SK-N-SH (cell line): ENCODE data around the gene SCGB1C2. TPM values are rescaled to one million over a fixed set of nuclear protein-coding genes. Genes with fewer than 3 reads are reported as not detected.

Experiments used
- CTCF ChIA-PET: fragments of 300-600, 350-600 bp; formaldehyde crosslinking; extraction: SDS; loops from one replicate; lab custom pipeline; 2021; lab: Yijun Ruan, JAX
- POLR2A ChIA-PET: fragments of 350-600 bp; sonication (Branson Sonifier 250); formaldehyde crosslinking; extraction: SDS; loops from one replicate; lab custom pipeline; 2020; ENCODE audit warnings: antibody characterized with exemption, inconsistent platforms; lab: Yijun Ruan, JAX
- DNase-seq: peaks from one replicate; pipeline ENCODE4 v3.0.0; 2012
- H2AFZ ChIP-seq: fragments of 200-600 bp; sonication (generic); 2 replicates; pipeline ENCODE4 v1.8.1; 2016; ENCODE audit warnings: antibody characterized with exemption, mild to moderate bottlenecking, low read depth
- H3F3A ChIP-seq: fragments of 200-600 bp; sonication (generic); replicated peaks from 2 replicates; pipeline ENCODE3; 2016; ENCODE audit warnings: antibody characterized with exemption, mild to moderate bottlenecking; ENCODE audit not compliant: insufficient read depth
- H3K27ac ChIP-seq, 2 experiments: fragments of 200-500 bp in 1 of 2; fragments of 200-600 bp in 1 of 2; sonication (Bioruptor generic) in 1 of 2; sonication (generic), shearing (Covaris generic) in 1 of 2; 2 replicates each; pipeline versions ENCODE4 v1.5.1 to v1.6.1; 2014 to 2016; ENCODE audit warnings: low read depth in 2 of 2, inconsistent platforms in 1 of 2, low read length in 1 of 2, mild to moderate bottlenecking in 1 of 2, mixed read lengths in 1 of 2
- H3K27me3 ChIP-seq: fragments of 200-600 bp; sonication (generic), shearing (Covaris generic); 2 replicates; pipeline ENCODE4 v1.6.1; 2016; ENCODE audit warnings: mixed run types; ENCODE audit not compliant: insufficient read depth
- H3K36me3 ChIP-seq, 2 experiments: fragments of 200-500 bp in 1 of 2; fragments of 200-600 bp in 1 of 2; sonication (Bioruptor generic) in 1 of 2; sonication (generic) in 1 of 2; replicated peaks in 1 of 2; 2 replicates each; pipeline versions ENCODE3 to v1.5.1; 2014 to 2016; ENCODE audit warnings: low read length in 1 of 2, mild to moderate bottlenecking in 1 of 2; ENCODE audit not compliant: insufficient read depth in 2 of 2, control insufficient read depth in 1 of 2
- H3K4me1 ChIP-seq, 2 experiments: fragments of 200-500 bp in 1 of 2; fragments of 200-600 bp in 1 of 2; sonication (Bioruptor generic) in 1 of 2; sonication (generic), shearing (Covaris generic) in 1 of 2; 2 replicates each; pipeline versions ENCODE4 v1.5.1 to v1.6.1; 2014 to 2016; ENCODE audit warnings: low read depth in 1 of 2, low read length in 1 of 2, mixed run types in 1 of 2; ENCODE audit not compliant: insufficient read depth in 2 of 2, control insufficient read depth in 1 of 2
- H3K4me2 ChIP-seq: fragments of 200-600 bp; sonication (generic), shearing (Covaris generic); 2 replicates; pipeline ENCODE4 v1.6.1; 2017; ENCODE audit warnings: mixed run types
- H3K4me3 ChIP-seq, 2 experiments: fragments of 200-500 bp in 1 of 2; fragments of 200-600 bp in 1 of 2; sonication (Bioruptor generic) in 1 of 2; sonication (generic), shearing (Covaris generic) in 1 of 2; 2 replicates each; pipeline versions ENCODE4 v1.5.1 to v1.8.1; 2014 to 2016; ENCODE audit warnings: low read depth in 2 of 2, inconsistent platforms in 1 of 2, low read length in 1 of 2, mild to moderate bottlenecking in 1 of 2, mixed read lengths in 1 of 2, moderate library complexity in 1 of 2
- H3K79me2 ChIP-seq: fragments of 200-600 bp; sonication (generic); 2 replicates; pipeline ENCODE4 v1.8.1; 2017; ENCODE audit warnings: mild to moderate bottlenecking; ENCODE audit not compliant: insufficient read depth
- H3K9ac ChIP-seq: fragments of 200-600 bp; sonication (generic); 2 replicates; pipeline ENCODE4 v1.6.1; 2017; ENCODE audit warnings: mixed run types
- H3K9me2 ChIP-seq: fragments of 200-600 bp; sonication (generic); 2 replicates; pipeline ENCODE4 v1.6.1; 2017; ENCODE audit warnings: mixed run types
- H3K9me3 ChIP-seq: fragments of 200-600 bp; sonication (generic); 2 replicates; pipeline ENCODE4 v1.6.1; 2017; ENCODE audit warnings: mixed run types, mild to moderate bottlenecking, moderate library complexity
- H4K20me1 ChIP-seq: fragments of 200-600 bp; sonication (generic); 2 replicates; pipeline ENCODE4 v1.6.1; 2017; ENCODE audit warnings: mild to moderate bottlenecking, mixed run types; ENCODE audit not compliant: insufficient read depth
- ELF1 ChIP-seq: IDR thresholded peaks from 2 replicates; pipeline ENCODE4 v1.4.0; 2012
- EP300 ChIP-seq, 2 experiments: IDR thresholded peaks; 2 replicates each; pipeline versions ENCODE4 v1.4.0 to v1.6.1; 2012; ENCODE audit warnings: borderline replicate concordance in 1 of 2, low read depth in 1 of 2, low read length in 1 of 2
- EZH2phosphoT487 ChIP-seq: fragments of 200-600 bp; sonication (generic); IDR thresholded peaks from 2 replicates; pipeline ENCODE4 v1.6.1; 2017; ENCODE audit warnings: low read depth, mixed run types, mild to moderate bottlenecking, antibody characterized with exemption, moderate library complexity, borderline replicate concordance
- GATA2 ChIP-seq: sonication (generic); formaldehyde crosslinking; IDR thresholded peaks from 2 replicates; pipeline ENCODE4 v1.5.0; 2020; ENCODE audit warnings: mild to moderate bottlenecking, missing genetic modification reagents
- MEF2A ChIP-seq: IDR thresholded peaks from 2 replicates; pipeline ENCODE4 v1.4.0; 2012; ENCODE audit warnings: low read depth, borderline replicate concordance
- NRF1 ChIP-seq: IDR thresholded peaks from 2 replicates; pipeline ENCODE4 v1.6.1; 2012; ENCODE audit warnings: low read depth, mild to moderate bottlenecking, low read length
- RXRA ChIP-seq: IDR thresholded peaks from 2 replicates; pipeline ENCODE4 v1.4.0; 2012; ENCODE audit warnings: low read depth, mild to moderate bottlenecking, borderline replicate concordance
- SIN3A ChIP-seq: IDR thresholded peaks from 2 replicates; pipeline ENCODE4 v1.6.1; 2012; ENCODE audit warnings: low read depth, mild to moderate bottlenecking, low read length, moderate library complexity, borderline replicate concordance
- SMC3 ChIP-seq: IDR thresholded peaks from 2 replicates; pipeline ENCODE4 v1.6.1; 2012; ENCODE audit warnings: low read depth, low read length, improper control_type of control experiment
- TAF1 ChIP-seq: IDR thresholded peaks from 2 replicates; pipeline ENCODE4 v1.6.1; 2012; ENCODE audit warnings: low read depth, mild to moderate bottlenecking, low read length, moderate library complexity, borderline replicate concordance
- TCF12 ChIP-seq: IDR thresholded peaks from 2 replicates; pipeline ENCODE4 v1.4.0; 2012
- TEAD4 ChIP-seq: IDR thresholded peaks from 2 replicates; pipeline ENCODE4 v1.4.0; 2012; ENCODE audit warnings: mild to moderate bottlenecking, borderline replicate concordance; ENCODE audit not compliant: insufficient read depth
- WGBS: methylation state at CpG from one replicate; pipeline ENCODE4 v1.1.6; 2017; ENCODE audit warnings: low lambda C conversion rate; 5-methylcytosine and 5-hydroxymethylcytosine counted together
- polyA plus RNA-seq, 3 experiments: library from polyadenylated mRNA; depleted of rRNA; stranded (reverse); fragments of >200 nt; gene quantifications; 2 replicates each; pipeline ENCODE4 v1.2.3, GENCODE V29; 2012
- TF ChIP-seq, protein P1 (sequence below): IDR thresholded peaks from 2 replicates; pipeline ENCODE4; 2012
- TF ChIP-seq, protein P2 (sequence below): IDR thresholded peaks from 2 replicates; pipeline ENCODE4 v1.4.0; 2012; ENCODE audit warnings: low read depth, borderline replicate concordance
- TF ChIP-seq, protein P3 (sequence below): IDR thresholded peaks from 2 replicates; pipeline ENCODE4 v1.4.0; 2012; ENCODE audit warnings: low read depth, borderline replicate concordance
- TF ChIP-seq, protein P4 (sequence below): fragments of 150-350 bp; IDR thresholded peaks from 2 replicates; pipeline ENCODE4 v1.6.1; 2016; ENCODE audit warnings: mild to moderate bottlenecking, low read depth, low read length
- TF ChIP-seq, protein P5 (sequence below): fragments of 150-350 bp; IDR thresholded peaks from 2 replicates; pipeline ENCODE4 v1.6.1; 2017; ENCODE audit warnings: antibody characterized with exemption, low read length, low read depth, borderline replicate concordance

Gene SCGB1C2
- polyA plus RNA-seq, 1 of the 3 experiments (the other 2 are of a cell fraction), result not detected

DNA sequence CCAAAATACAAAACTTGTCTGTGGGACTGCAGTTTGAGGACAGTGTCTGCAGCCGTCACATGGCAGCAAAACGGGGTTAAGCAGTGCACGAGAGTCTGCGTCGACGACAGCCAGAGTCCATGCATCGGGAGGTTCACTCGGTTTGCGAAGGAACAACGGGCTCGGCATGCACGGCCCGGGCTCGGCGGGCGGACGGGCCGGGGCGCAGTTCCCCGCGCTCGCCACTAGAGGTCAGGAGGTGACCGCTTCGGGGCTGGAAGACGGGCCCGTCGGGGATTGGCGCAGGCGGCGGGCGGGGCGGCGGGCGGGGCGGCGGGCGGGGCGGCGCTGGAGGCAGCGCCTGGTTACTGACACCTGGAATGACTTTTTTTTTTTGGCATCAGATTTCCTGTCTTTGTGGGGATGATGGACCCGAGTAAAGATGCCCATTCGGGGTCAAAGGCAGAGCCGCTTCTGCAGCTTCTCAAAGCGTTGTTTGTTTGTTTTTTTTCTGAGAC is 6.5 kb downstream of the SCGB1C2 start (continued):
- TF ChIP-seq, protein P1, sequence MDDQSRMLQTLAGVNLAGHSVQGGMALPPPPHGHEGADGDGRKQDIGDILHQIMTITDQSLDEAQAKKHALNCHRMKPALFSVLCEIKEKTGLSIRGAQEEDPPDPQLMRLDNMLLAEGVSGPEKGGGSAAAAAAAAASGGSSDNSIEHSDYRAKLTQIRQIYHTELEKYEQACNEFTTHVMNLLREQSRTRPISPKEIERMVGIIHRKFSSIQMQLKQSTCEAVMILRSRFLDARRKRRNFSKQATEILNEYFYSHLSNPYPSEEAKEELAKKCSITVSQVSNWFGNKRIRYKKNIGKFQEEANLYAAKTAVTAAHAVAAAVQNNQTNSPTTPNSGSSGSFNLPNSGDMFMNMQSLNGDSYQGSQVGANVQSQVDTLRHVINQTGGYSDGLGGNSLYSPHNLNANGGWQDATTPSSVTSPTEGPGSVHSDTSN, result no peak
- TF ChIP-seq TCF12 (no peak), TEAD4 (no peak), SIN3A (no peak)
- TF ChIP-seq, protein P2, sequence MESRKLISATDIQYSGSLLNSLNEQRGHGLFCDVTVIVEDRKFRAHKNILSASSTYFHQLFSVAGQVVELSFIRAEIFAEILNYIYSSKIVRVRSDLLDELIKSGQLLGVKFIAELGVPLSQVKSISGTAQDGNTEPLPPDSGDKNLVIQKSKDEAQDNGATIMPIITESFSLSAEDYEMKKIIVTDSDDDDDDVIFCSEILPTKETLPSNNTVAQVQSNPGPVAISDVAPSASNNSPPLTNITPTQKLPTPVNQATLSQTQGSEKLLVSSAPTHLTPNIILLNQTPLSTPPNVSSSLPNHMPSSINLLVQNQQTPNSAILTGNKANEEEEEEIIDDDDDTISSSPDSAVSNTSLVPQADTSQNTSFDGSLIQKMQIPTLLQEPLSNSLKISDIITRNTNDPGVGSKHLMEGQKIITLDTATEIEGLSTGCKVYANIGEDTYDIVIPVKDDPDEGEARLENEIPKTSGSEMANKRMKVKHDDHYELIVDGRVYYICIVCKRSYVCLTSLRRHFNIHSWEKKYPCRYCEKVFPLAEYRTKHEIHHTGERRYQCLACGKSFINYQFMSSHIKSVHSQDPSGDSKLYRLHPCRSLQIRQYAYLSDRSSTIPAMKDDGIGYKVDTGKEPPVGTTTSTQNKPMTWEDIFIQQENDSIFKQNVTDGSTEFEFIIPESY, result no peak
- TF ChIP-seq, all 33 proteins: peak for 6

DNA sequence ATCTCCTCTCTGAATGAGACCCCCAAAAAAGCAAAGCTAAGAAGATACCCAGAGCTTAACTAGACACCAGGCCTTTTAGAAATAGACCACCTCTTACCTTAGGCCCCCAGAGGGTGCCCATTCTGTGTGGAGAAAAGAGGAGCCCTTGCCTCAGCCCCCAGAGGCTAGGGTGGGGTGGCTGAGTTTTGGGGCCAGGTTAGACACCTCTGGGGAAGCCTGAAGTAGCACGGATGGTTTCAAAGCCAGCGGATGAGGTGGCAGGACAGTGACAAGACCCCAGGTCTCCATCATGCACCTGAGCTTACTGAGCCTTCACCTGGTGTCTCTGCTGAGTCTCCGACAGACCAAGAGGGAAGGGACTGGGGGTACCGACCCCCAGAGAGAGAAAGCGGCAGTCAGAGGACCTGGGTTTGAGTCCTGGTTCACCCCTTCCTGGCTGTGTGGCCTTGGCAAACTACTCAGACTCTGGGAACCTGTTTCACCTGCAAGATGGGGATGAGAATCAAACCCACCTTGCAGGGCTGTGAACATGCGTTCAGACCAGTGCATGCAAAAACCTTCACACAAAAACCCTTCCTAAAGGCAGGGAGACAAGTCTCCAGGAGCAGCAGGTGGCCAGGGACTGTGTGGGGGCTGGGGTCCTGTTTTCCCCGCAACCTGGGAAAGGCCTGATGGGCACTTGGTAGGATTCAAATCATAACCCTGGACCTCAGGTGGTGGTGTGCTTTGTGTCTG is 7.7 kb downstream of the SCGB1C2 start:
- Histone ChIP-seq H3K27ac (no peak overlapping the region), H3K4me2 (no peak overlapping the region), H2AFZ (no peak overlapping the region), H3K36me3 (no peaks in the 10 kb centered on the region), H3K9me3 (no peaks in the 10 kb centered on the region), H3K27me3 (no peaks in the 10 kb centered on the region), H3K4me3 (no peak overlapping the region), H3K9ac (no peak overlapping the region), H4K20me1 (no peaks in the 10 kb centered on the region), H3K79me2 (no peaks in the 10 kb centered on the region), H3K9me2 (no peaks in the 10 kb centered on the region), H3F3A (no peaks in the 10 kb centered on the region), H3K4me1 (peaks cover 0 to 2% of the 10 kb centered on the region in 2 experiments; a peak in 1 of 4 replicates)
- CTCF ChIA-PET, result interaction anchor here (0.8 to 2.2 kb wide), 5 partner anchors 154 to 555 kb away, joined by 3 to 12 read pairs (median 6); no protein-coding TSS in a partner anchor
- 76% methylated on average over 5 of the region's 7 CpGs for WGBS
- POLR2A ChIA-PET, result no interaction called here
- no peak for DNase-seq
- no peak for TF ChIP-seq TEAD4
- TF ChIP-seq, protein P1, result no peak
- TF ChIP-seq NRF1, result no peak
- no peak for TF ChIP-seq SIN3A
- TF ChIP-seq SMC3, result no peak
- no peak for TF ChIP-seq EP300 (IDR thresholded peaks at IDR 0.05; ENCODE audit: borderline replicate concordance in 1 of 2, low read depth in 1 of 2, low read length in 1 of 2)
- TF ChIP-seq TAF1, result no peak
- TF ChIP-seq EZH2phosphoT487, result no peak
- TF ChIP-seq, protein P3, sequence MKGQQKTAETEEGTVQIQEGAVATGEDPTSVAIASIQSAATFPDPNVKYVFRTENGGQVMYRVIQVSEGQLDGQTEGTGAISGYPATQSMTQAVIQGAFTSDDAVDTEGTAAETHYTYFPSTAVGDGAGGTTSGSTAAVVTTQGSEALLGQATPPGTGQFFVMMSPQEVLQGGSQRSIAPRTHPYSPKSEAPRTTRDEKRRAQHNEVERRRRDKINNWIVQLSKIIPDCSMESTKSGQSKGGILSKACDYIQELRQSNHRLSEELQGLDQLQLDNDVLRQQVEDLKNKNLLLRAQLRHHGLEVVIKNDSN, result no peak
- TF ChIP-seq, protein P4, sequence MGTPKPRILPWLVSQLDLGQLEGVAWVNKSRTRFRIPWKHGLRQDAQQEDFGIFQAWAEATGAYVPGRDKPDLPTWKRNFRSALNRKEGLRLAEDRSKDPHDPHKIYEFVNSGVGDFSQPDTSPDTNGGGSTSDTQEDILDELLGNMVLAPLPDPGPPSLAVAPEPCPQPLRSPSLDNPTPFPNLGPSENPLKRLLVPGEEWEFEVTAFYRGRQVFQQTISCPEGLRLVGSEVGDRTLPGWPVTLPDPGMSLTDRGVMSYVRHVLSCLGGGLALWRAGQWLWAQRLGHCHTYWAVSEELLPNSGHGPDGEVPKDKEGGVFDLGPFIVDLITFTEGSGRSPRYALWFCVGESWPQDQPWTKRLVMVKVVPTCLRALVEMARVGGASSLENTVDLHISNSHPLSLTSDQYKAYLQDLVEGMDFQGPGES, result no peak
- no peak for TF ChIP-seq GATA2 (CRISPR knock-in tag)
- no peak for TF ChIP-seq MEF2A
- TF ChIP-seq, protein P5, sequence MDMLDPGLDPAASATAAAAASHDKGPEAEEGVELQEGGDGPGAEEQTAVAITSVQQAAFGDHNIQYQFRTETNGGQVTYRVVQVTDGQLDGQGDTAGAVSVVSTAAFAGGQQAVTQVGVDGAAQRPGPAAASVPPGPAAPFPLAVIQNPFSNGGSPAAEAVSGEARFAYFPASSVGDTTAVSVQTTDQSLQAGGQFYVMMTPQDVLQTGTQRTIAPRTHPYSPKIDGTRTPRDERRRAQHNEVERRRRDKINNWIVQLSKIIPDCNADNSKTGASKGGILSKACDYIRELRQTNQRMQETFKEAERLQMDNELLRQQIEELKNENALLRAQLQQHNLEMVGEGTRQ, result no peak
- TF ChIP-seq, protein P2, result no peak
- no peak for TF ChIP-seq RXRA
- TF ChIP-seq ELF1, result no peak
- TF ChIP-seq, all 33 proteins: peak for 0
